ENCODE results near the gene PALD1.

DNA sequence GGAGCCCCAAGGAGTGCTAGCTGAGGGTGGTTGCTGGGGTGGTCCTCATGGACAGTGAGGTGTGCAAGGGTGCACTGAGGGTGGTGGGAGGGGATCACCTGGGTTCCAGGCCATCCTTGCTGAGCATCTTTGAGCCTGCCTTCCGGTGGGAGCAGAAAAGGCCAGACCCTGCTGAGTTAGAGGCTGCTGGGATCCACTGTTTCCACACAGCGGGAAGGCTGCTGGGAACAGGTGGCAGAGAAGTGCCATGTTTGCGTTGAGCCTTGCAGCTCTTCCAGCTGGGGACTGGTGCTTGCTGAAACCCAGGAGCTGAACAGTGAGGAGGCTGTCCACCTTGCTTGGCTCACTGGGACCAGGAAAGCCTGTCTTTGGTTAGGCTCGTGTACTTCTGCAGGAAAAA lies 89.0 kb downstream of the PALD1 start:
- TF ChIP-seq, protein P1, sequence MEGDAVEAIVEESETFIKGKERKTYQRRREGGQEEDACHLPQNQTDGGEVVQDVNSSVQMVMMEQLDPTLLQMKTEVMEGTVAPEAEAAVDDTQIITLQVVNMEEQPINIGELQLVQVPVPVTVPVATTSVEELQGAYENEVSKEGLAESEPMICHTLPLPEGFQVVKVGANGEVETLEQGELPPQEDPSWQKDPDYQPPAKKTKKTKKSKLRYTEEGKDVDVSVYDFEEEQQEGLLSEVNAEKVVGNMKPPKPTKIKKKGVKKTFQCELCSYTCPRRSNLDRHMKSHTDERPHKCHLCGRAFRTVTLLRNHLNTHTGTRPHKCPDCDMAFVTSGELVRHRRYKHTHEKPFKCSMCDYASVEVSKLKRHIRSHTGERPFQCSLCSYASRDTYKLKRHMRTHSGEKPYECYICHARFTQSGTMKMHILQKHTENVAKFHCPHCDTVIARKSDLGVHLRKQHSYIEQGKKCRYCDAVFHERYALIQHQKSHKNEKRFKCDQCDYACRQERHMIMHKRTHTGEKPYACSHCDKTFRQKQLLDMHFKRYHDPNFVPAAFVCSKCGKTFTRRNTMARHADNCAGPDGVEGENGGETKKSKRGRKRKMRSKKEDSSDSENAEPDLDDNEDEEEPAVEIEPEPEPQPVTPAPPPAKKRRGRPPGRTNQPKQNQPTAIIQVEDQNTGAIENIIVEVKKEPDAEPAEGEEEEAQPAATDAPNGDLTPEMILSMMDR (IDR thresholded peaks at IDR 0.05), result no peak
- no peak for TF ChIP-seq POLR2A (IDR thresholded peaks at IDR 0.05)

Data from body of pancreas (tissue), 4 donors.